GM12892 (cell line): ENCODE data around the gene ACBD5.

Experiments used
- POLR2A ChIP-seq: IDR thresholded peaks from 2 replicates; pipeline ENCODE4 v1.6.1; 2011; ENCODE audit warnings: low read depth, low read length, control low read depth
- POLR2AphosphoS5 ChIP-seq: IDR thresholded peaks from 2 replicates; pipeline ENCODE4 v1.6.1; 2011; ENCODE audit warnings: low read depth, low read length, control low read depth
- TAF1 ChIP-seq: IDR thresholded peaks from 2 replicates; pipeline ENCODE4 v1.6.1; 2011; ENCODE audit warnings: low read depth, mild to moderate bottlenecking, control low read depth, low read length, borderline replicate concordance

DNA sequence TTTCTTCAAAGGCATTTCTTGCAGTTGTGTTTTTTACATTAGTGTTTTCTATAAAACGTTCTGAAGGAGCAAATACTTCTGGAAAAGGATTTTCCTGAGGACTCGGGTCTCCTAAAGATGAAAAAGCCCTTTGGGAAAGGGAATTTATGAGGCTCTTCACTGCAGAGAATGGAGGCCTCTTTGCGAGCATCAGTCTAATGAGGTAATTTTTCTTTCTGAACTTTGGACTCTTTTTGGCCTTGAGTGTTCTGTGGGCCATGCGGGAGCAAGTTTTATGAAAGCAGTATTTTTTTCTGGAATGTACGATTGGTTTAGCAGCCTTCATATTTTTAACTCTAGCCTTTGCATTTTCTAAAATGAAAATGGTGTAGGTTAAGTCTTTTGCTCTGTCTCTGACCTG is 6.4 kb upstream of the ACBD5 start:
- TF ChIP-seq POLR2A: no peak
- TF ChIP-seq POLR2AphosphoS5: no peak
- TF ChIP-seq TAF1: no peak
